HG02759 (cell line): ENCODE results near the gene LTB4R2.

Source experiments
- ATAC-seq: cut with Tn5 transposase; IDR thresholded peaks from one replicate; pipeline ENCODE4 v1.9.1; 2021; ENCODE audit warnings: mild to moderate bottlenecking, moderate library complexity; ENCODE audit not compliant: unreplicated experiment

Gene LTB4R2

GRCh38 chr14:24297190-24297964, 12.6 kb upstream of the LTB4R2 start:
- peak; percentile 19 for ATAC-seq

- no peak for ATAC-seq
Measured at GRCh38 chr14:24298892-24299254, 11.1 kb upstream of the LTB4R2 start.

GRCh38 chr14:24299255-24300191, 10.4 kb upstream of the LTB4R2 start, which contains the start of the genes DHRS1 and NOP9:
TSS of gene DHRS1 (minus strand) at chr14:24299780. CDS start at chr14:24299106, 674 bp downstream.
TSS of gene NOP9 (plus strand) at chr14:24299850. CDS start at chr14:24299955, 105 bp downstream.
- peak; percentile 75 for ATAC-seq

- no peak for ATAC-seq
Measured at GRCh38 chr14:24300326-24300980, 9.5 kb upstream of the LTB4R2 start.

- no peak for ATAC-seq
Measured at GRCh38 chr14:24304019-24304387, 5.9 kb upstream of the LTB4R2 start.

- no peak for ATAC-seq
Measured at GRCh38 chr14:24307156-24307574, 2.8 kb upstream of the LTB4R2 start.

- ATAC-seq = no peak
Measured at GRCh38 chr14:24307575-24308341, 2.2 kb upstream of the LTB4R2 start, which contains the start of gene CIDEB. TSS of gene CIDEB (minus strand) at chr14:24307977. CDS start at chr14:24307858, 119 bp downstream.

GRCh38 chr14:24308342-24309124, 1.4 kb upstream of the LTB4R2 start:
- no peak for ATAC-seq

GRCh38 chr14:24310265-24310645, 315 bp downstream of the LTB4R2 start:
- ATAC-seq = no peak

GRCh38 chr14:24310646-24311604, 985 bp downstream of the LTB4R2 start, which contains the start of gene LTB4R:
TSS of gene LTB4R (plus strand) at chr14:24311502. CDS start at chr14:24315652, 4,150 bp downstream.
- peak; percentile 69 for ATAC-seq

GRCh38 chr14:24311837-24312615, 2.1 kb downstream of the LTB4R2 start:
- ATAC-seq = no peak

- ATAC-seq = no peak
Measured at GRCh38 chr14:24312736-24313507, 3.0 kb downstream of the LTB4R2 start.

- ATAC-seq = no peak
Measured at GRCh38 chr14:24313913-24314312, 4.0 kb downstream of the LTB4R2 start.

GRCh38 chr14:24314377-24315193, 4.6 kb downstream of the LTB4R2 start:
- no peak for ATAC-seq

- ATAC-seq = no peak
Measured at GRCh38 chr14:24315243-24315806, 5.4 kb downstream of the LTB4R2 start.
